ENCODE results near the gene LAMTOR4. TPM values are rescaled to one million over a fixed set of nuclear protein-coding genes. Genes with fewer than 3 reads are reported as not detected.
"Not testable (repeated sequence)": the region's sequence is repeated elsewhere in the genome, so short reads cannot be mapped to it uniquely, and the experiment has no call there.

LAMTOR4 gene
- total RNA-seq, 2 experiments from 2014 or later, result 108 to 116 TPM

DNA sequence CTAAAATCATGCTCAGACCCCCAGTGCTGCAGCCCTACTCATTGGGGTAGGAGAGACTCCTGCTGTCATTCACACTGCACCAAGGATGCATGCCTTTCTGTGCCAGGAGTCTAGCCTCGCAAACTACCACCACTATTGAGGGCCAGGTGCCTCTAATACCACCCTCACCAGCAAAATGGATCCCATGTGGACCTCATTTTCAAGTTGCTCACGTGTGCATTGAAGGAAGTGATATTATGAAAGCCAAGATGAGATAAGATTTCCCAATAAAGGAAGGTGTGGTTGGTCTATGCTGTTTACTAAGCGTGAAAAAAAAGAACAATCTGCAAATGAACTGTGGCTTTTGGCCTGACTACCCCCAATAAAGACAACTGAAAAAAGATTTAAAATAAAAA, 7.2 kb upstream of the LAMTOR4 start:
- CTCF ChIA-PET, result interaction anchor here (1.5 to 2.0 kb wide), 3 partner anchors 9 to 76 kb away, joined by 5 to 11 read pairs (median 8); no protein-coding TSS in a partner anchor
- DNase-seq (no peak), ATAC-seq (no peak)
- no peaks in the 10 kb centered on the region for H3K36me3 Mint-ChIP-seq (ENCODE audit: low read depth)
- TF ChIP-seq CTCF (IDR thresholded peaks at IDR 0.05), result no peak
- H3K9me3 Mint-ChIP-seq, result no peaks in the 10 kb centered on the region
- peaks cover 13% of the 10 kb centered on the region for H3K4me1 Mint-ChIP-seq (ENCODE audit: low read depth)
- H3K27ac Mint-ChIP-seq, result no peak overlapping the region
- H3K27me3 Mint-ChIP-seq, result no peaks in the 10 kb centered on the region
- intact Hi-C loops (cut with micrococcal nuclease), result no loop called here
- no peak overlapping the region for H3K4me3 Mint-ChIP-seq
- POLR2A ChIA-PET, result interaction anchor here (1.0 to 1.2 kb wide), 2 partner anchors 13 to 15 kb away, joined by 3 to 5 read pairs; no protein-coding TSS in a partner anchor

DNA sequence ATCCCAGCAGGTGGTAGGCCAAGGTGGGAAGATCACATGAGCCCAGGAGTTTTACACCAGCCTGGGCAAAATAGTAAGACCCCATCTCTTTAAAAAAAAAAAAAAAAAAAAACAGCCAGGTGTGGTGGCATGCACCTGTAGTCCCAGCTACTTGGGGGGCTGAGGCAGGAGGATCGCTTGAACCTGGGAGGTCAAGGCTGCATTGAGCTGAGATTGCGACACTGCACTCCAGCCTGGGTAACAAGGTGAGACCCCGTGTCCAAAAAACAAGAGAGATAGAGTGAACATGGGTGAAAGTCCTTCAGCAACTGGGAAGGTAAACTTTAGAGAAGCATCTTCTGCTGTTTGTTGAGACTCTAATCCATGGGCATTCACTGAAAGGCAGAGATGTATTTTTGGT, 6.3 kb upstream of the LAMTOR4 start:
- POLR2A ChIA-PET, result interaction anchor here (0.7 to 1.2 kb wide), 4 partner anchors 9 to 512 kb away, joined by 3 to 5 read pairs (median 3); no protein-coding TSS in a partner anchor
- intact Hi-C loops (cut with micrococcal nuclease), result no loop called here
- Mint-ChIP-seq H3K36me3 (ENCODE audit: low read depth) (no peaks in the 10 kb centered on the region), H3K4me1 (ENCODE audit: low read depth) (peaks cover 13% of the 10 kb centered on the region), H3K27ac (no peak overlapping the region), H3K27me3 (no peaks in the 10 kb centered on the region), H3K4me3 (no peak overlapping the region), H3K9me3 (no peaks in the 10 kb centered on the region)
- TF ChIP-seq CTCF (IDR thresholded peaks at IDR 0.05), result no peak
- DNase-seq (no peak), ATAC-seq (no peak)
- CTCF ChIA-PET, result interaction anchor here (1.0 to 2.0 kb wide), 4 partner anchors 10 to 75 kb away, joined by 3 to 11 read pairs (median 6); no protein-coding TSS in a partner anchor

DNA sequence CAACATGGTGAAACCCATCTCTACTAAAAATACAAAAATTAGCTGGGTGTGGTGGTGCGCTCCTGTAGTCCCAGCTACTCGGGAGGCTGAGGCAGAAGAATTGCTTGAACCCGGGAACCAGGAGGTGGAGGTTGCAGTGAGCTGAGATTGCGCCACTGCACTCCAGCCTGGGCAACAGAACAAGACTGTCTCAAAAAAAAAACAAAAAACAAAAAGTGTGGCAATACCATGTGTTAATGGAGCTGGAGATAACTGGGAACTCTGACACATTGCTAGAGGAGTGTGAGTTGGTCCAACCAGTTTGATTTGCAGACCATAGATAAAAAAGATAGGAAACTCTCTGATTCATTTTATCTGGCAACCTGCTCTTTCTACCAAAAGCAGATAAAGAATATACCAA, 2.4 kb upstream of the LAMTOR4 start:
- H3K4me1 Mint-ChIP-seq (ENCODE audit: low read depth), result peaks cover 14% of the 10 kb centered on the region
- intact Hi-C loops (cut with micrococcal nuclease), result loop anchor here (5.0 kb wide), 1 partner anchor 66 kb away; no protein-coding TSS in a partner anchor
- not testable (repeated sequence) for H3K27me3 Mint-ChIP-seq, ATAC-seq, H3K4me3 Mint-ChIP-seq, H3K9me3 Mint-ChIP-seq, DNase-seq, H3K27ac Mint-ChIP-seq
- ChIA-PET POLR2A (interaction anchor here (0.6 to 1.9 kb wide), 3 partner anchors 12 to 15 kb away, joined by 3 to 5 read pairs (median 5); no protein-coding TSS in a partner anchor), CTCF (interaction anchor here (1.3 to 5.5 kb wide), 4 partner anchors 13 to 44 kb away, joined by 3 to 27 read pairs (median 7); partner anchors contain the start of gene TRAPPC14)
- H3K36me3 Mint-ChIP-seq (ENCODE audit: low read depth), result peaks cover 11% of the 10 kb centered on the region

DNA sequence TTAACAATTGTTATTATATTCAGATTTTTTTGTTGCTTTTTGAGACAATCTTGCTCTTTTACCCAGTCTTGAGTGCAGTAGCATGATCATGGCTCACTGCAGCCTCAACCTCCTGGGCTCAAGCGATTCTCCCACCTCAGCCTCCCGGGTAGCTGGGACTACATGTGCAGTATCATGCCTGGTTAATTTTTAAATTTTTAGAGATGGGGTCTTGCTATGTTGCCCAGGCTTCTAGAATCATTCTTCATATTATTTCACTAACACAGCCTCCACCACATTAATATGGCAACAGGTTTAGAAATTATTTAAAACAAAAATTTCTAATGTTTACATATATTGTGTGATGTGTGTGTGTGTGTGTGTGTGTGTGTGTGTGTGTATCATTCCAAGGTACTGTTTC, 1.4 kb upstream of the LAMTOR4 start:
- intact Hi-C loops (cut with micrococcal nuclease), result loop anchor here (5.0 kb wide), 1 partner anchor 65 kb away; no protein-coding TSS in a partner anchor
- H3K4me3 Mint-ChIP-seq, result no peak overlapping the region
- TF ChIP-seq CTCF (IDR thresholded peaks at IDR 0.05), result no peak
- no peak for DNase-seq
- ChIA-PET POLR2A (interaction anchor here (0.7 to 1.9 kb wide), 6 partner anchors 9 to 740 kb away, joined by 3 to 5 read pairs (median 4); partner anchors contain the start of gene GPC2), CTCF (interaction anchor here (1.3 to 5.5 kb wide), 5 partner anchors 9 to 43 kb away, joined by 3 to 27 read pairs (median 8); partner anchors contain the start of gene TRAPPC14)
- peaks cover 18% of the 10 kb centered on the region for H3K4me1 Mint-ChIP-seq (ENCODE audit: low read depth)
- H3K36me3 Mint-ChIP-seq (ENCODE audit: low read depth), result peaks cover 17% of the 10 kb centered on the region
- no peak for ATAC-seq
- H3K27ac Mint-ChIP-seq, result no peak overlapping the region
- H3K9me3 Mint-ChIP-seq, result no peaks in the 10 kb centered on the region
- H3K27me3 Mint-ChIP-seq, result no peaks in the 10 kb centered on the region

DNA sequence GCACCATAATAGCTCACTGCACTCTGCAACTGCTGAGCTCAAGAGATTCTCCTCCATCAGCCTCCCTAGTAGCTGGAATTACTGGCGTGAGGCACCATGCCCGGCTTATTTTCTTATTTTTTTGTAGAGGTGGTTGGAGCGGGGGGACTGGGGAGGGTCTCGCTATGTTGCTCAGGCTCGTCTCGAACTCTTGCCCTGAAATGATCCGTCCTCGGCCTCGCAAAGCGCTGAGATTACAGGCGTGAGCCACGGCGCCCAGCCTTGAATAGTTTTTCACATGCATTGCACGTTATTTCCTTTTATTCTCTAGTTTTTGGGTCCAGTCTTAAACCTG, 526 bp upstream of the LAMTOR4 start:
- CTCF ChIA-PET, result interaction anchor here (0.9 to 5.5 kb wide), 9 partner anchors 10 to 259 kb away, joined by 3 to 27 read pairs (median 6); partner anchors contain the start of gene TRAPPC14
- Mint-ChIP-seq H3K27me3 (no peaks in the 10 kb centered on the region), H3K36me3 (ENCODE audit: low read depth) (peaks cover 24% of the 10 kb centered on the region), H3K4me3 (peak overlapping the region; percentile 99), H3K9me3 (no peaks in the 10 kb centered on the region), H3K4me1 (ENCODE audit: low read depth) (peaks cover 23% of the 10 kb centered on the region), H3K27ac (peak overlapping the region; percentile 99)
- ATAC-seq (peak; percentile 5), DNase-seq (no peak)
- POLR2A ChIA-PET, result interaction anchor here (0.6 to 1.9 kb wide), 7 partner anchors 10 to 74 kb away, joined by 3 to 5 read pairs (median 4); partner anchors contain the start of gene GPC2
- intact Hi-C loops (cut with micrococcal nuclease), result loop anchor here (5.0 kb wide), 1 partner anchor 64 kb away; no protein-coding TSS in a partner anchor
- no peak for TF ChIP-seq CTCF (IDR thresholded peaks at IDR 0.05)
